ENCODE data around the gene TENT5C.

Gene TENT5C

DNA sequence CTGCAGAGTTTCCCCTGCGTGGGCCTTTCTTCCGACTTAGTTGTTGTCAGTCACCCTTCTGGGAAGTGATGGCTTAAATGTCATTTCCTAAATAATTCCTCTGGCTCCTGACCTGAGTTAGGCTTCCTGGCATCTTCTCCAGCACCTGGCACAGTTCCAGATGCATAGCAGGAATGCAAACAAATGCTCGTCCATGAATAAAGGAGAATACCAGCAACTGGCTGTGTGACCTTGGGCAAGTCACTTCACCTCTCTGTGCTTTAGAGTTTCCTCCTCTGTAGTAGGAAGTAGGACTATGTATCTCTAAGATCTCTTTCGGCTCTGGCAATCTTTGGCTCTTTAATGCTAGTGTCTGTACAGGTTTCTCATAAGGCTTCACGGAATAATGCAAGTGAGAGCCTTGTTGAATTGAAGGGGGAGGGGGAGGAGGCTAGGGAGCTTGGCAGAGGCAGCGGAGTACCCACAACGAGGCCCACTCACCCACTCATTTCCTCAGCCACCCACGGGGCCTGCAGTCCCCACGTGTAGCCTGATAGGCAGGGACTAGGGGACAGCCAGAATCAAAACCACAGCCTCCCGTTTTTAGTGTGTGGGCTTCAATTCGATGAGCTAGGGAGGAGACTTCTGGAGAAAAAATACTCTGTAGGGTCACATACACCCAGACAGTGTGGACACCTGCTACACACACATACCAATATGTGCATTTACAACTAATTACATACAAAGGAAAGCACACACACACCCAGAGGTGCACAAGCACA lies 48.1 kb downstream of the TENT5C start:
- in situ Hi-C loops (cut with HindIII; ENCODE audit: low sequenced_read_pairs), result no loop called here

DNA sequence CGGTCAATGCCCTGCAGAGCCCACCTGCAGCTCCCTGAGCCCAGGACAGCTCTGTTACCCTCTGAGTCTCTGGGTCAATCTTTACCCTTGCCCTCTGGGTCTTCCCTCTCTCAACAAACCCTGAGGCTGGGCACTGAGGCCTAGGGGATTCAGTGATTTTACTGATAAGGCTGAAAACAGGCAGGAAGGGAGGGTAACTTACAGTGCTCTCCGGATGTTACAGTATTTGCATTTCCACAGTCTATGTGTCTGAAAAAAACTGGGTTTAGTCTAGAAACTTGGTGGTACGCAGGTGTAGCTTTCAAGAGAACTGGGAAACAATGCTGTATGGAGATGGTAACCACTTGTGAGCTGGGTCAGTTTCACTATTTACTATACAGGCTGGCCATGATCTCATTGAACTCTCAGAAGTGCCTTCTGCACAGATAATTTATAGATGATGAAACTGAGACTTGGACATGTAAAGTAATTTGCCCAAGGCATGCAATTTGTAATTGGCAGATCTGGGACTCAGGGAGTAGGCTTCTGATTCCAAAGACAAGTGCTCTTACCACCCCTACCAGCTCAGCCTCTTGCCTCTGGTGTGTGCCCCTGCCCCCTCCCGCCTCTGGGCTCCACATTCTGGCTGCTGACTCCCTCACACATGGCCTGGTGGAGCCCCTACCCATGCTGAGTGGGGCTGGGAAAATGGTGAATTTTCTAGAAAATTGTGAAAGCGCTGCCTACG lies 48.8 kb downstream of the TENT5C start:
- in situ Hi-C loops (cut with HindIII; ENCODE audit: low sequenced_read_pairs), result no loop called here

- in situ Hi-C loops (cut with HindIII; ENCODE audit: low sequenced_read_pairs), result no loop called here
Measured at GRCh38 chr1:117655220-117655577, 49.4 kb downstream of the TENT5C start.

- in situ Hi-C loops (cut with HindIII; ENCODE audit: low sequenced_read_pairs), result no loop called here
Measured at GRCh38 chr1:117656202-117656641, 50.4 kb downstream of the TENT5C start.

- in situ Hi-C loops (cut with HindIII; ENCODE audit: low sequenced_read_pairs), result no loop called here
Measured at GRCh38 chr1:117657031-117657430, 51.2 kb downstream of the TENT5C start.

GRCh38 chr1:117657949-117658660 lies 52.3 kb downstream of the TENT5C start:
- in situ Hi-C loops (cut with HindIII; ENCODE audit: low sequenced_read_pairs), result no loop called here

GRCh38 chr1:117658676-117659075 lies 52.8 kb downstream of the TENT5C start:
- in situ Hi-C loops (cut with HindIII; ENCODE audit: low sequenced_read_pairs), result no loop called here

DNA sequence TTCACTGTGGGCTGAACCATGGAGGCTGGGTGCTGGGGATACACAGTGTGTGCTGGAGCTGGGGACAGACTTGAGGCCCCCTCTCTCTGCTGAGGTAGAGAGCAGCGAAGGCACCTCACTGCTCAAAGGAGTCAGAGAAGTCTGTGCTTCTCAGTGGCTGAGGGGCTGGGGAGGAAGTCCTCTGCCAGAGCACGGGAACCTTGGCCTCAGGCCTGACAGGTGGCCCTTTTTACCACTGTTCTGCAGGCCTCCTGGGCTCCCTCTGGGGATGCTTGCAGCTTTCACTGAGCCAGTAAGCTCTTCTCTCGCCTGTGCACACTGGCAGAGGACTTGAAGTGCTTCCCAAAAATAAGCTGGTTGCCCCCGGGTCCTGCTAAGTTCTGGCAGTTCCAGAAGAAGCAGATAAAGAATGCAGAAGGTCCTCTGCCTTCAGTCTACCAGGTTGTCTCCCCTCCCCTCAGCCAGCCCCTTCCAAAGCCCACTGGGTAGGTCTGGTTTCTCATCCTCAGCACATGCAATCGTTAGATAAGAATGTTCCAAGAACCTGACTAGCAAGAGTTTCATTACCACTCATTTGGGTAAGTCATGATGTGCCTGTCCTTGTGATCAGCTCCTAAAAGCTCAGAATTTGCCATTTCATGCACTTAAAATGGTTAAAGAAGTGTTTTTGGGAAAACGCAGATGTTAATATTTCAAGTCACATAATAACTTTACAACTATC lies 53.9 kb downstream of the TENT5C start:
- in situ Hi-C loops (cut with HindIII; ENCODE audit: low sequenced_read_pairs), result loop anchor here (5.0 kb wide), 2 partner anchors 32 to 93 kb away; no protein-coding TSS in a partner anchor

DNA sequence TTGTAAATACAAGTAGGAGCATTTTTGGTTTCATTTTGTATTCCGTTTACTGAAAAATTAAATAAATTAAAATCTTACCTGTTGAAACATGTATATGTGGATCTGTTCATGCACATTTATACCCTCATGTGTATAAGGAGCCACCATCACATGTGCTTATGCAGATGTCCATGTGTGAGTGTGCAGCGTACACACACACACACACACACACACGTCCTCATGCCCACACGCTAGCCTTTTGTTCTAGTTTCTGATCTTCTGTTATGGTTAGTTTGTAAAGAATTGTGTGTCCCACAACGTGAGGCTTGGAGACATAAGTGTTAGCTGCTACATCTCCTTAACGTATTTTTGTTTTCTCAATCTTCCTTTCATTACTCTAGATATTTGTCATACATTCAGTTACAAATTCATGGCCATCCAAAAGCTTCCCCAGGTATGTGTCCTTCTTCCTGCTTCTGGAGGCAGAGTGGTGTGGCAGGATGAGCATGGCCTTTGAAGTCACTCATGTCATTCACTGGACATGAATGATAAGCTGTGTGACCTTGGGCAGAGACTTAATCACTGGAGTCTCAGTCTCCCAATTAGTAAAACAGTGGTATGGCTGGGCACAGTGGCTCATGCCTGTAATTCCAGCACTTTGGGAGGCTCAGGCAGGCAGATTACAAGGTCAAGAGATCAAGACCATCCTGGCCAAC lies 54.6 kb downstream of the TENT5C start:
- in situ Hi-C loops (cut with HindIII; ENCODE audit: low sequenced_read_pairs), result loop anchor here (5.0 kb wide), 2 partner anchors 33 to 92 kb away; no protein-coding TSS in a partner anchor

DNA sequence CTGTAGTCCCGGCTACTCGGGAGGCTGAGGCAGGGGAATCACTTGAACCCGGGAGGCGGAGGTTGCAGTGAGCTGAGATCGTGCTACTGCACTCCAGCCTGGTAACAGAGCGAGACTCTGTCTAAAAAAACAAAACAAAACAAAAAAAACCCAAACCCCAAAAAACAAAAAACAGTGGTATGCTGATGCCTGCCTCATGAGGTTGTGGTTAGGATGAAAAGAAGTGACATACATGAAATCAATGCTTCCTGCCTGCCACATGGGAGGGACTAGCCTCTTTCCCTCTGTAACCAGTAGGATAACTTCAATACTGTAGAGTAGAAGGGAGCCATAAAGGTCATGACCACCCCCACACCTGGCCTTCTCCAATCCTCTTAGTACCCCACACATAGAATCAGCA lies 55.2 kb downstream of the TENT5C start:
- in situ Hi-C loops (cut with HindIII; ENCODE audit: low sequenced_read_pairs), result loop anchor here (5.0 kb wide), 2 partner anchors 34 to 91 kb away; no protein-coding TSS in a partner anchor

DNA sequence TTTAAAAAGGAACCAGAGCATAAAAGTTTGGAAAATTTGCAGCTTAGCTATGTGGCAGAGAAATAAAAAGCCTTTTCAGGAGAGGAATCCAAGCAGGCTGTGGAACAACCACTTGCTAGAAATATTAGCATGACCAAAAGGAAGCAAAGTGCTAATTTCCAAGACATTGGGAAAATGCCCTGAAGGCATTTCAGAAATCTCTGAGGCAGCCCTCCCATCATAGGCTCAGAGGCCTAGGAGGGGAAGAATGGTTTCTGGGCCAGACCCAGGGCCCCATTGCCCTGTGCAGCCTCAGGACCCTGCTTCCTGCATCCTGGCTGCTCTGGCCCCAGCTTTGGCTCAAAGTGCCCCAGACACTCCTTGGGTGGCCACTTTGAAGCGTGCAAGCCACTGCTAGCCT lies 56.8 kb downstream of the TENT5C start:
- in situ Hi-C loops (cut with HindIII; ENCODE audit: low sequenced_read_pairs), result loop anchor here (5.0 kb wide), 2 partner anchors 35 to 90 kb away; no protein-coding TSS in a partner anchor

- in situ Hi-C loops (cut with HindIII; ENCODE audit: low sequenced_read_pairs), result loop anchor here (5.0 kb wide), 2 partner anchors 36 to 89 kb away; no protein-coding TSS in a partner anchor
Measured at GRCh38 chr1:117663156-117663902, 57.5 kb downstream of the TENT5C start.

DNA sequence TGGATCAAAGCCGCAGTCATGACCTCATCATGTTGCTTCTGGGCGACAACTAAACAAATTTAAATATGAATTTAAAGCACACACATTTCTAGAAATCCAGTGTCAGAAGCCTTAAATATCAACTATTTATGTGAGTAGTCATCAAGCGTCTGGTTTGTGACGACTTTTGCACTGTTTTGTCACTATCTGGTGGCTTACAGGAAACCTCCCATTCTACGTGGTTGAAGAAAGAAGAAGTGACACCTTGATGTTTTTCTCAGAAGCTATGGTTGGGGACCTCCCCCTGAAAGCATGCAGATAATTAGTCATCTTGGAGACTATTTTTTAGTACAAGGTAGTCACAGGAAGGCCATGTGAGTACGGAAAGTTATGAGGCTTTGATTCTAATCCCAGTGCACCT lies 58.5 kb downstream of the TENT5C start:
- in situ Hi-C loops (cut with HindIII; ENCODE audit: low sequenced_read_pairs), result loop anchor here (5.0 kb wide), 2 partner anchors 37 to 88 kb away; no protein-coding TSS in a partner anchor

GRCh38 chr1:117665556-117666270 lies 59.9 kb downstream of the TENT5C start:
- in situ Hi-C loops (cut with HindIII; ENCODE audit: low sequenced_read_pairs), result no loop called here

DNA sequence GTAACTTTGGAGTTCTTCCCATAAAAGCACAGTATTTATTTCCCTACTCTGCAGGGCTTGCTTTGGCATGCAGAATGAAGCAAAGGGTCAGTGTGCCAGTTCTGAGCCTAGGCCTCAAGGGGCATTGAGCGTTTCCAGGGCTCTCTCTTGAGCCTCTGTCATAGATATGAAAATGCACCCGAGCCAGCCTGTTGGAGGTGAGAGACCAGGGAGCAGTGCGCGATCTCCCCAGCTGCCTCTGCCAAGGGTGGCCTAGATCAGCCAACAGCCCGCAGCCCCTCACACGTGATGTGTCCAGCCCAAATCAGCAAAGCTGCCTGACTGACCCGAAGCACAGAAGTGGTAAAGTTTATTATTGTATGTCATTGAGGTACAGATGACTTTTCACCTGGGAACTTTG lies 63.7 kb downstream of the TENT5C start:
- in situ Hi-C loops (cut with HindIII; ENCODE audit: low sequenced_read_pairs), result no loop called here

DNA sequence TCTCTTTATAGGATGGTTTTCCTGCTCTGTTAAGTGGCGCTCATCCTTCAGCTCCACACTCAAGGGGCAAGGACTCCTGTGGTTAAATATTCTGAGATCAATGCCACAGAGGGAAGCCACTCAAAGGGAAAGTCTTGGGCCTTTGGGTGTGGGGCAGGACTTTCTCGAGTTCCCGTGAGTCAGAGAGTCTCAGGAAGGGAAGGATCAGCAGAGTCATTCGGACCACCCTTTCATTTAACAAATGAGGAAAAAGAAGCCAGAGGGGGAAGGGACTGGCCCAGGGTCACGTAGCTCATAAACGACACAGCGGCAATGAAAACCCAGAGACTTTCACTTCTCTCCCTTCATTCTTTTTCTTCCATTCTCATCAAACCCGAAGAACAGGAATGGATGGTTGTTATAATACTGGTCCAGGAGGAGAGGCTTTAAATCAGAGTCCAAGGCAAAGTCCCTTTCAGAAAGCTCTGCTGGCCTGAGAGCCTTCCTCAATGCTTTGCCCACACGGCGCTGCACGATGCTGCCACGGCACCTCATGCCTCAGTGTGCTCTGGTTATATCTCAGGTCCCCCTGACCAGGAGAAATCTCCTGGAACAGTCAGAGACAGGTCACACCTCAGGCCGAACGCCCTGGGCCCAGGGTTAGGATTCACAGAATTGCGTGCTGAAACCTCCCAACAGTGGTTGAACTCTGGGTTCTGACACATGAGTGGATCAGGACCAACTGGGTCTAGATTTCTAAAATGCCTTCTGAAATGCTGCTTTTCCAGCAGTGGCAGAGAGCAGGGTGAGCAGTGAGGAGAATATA lies 65.3 kb downstream of the TENT5C start:
- in situ Hi-C loops (cut with HindIII; ENCODE audit: low sequenced_read_pairs), result no loop called here

- in situ Hi-C loops (cut with HindIII; ENCODE audit: low sequenced_read_pairs), result no loop called here
Measured at GRCh38 chr1:117671781-117672501, 66.1 kb downstream of the TENT5C start.

All from endothelial cell of hepatic sinusoid (primary cell).